HCT116 (cell line): ENCODE measurements around the gene ERGIC3. TPM values are rescaled to one million over a fixed set of nuclear protein-coding genes. Genes with fewer than 3 reads are reported as not detected.

ENCODE experiments used
- ATAC-seq: fragments of 200-7000 bp; cut with Tn5 transposase; 2 replicates; pipeline ENCODE4 v1.9.1; 2020; ENCODE audit warnings: mild to moderate bottlenecking, moderate library complexity
- BruUV-seq: library from RNA; stranded (reverse); fragments of 400-500 nt; replicated peaks from 2 replicates; lab custom pipeline; 2021; lab: Mats Ljungman, UMichigan
- CTCF ChIA-PET: fragments of 300-600 bp; sonication (Branson Sonifier 250); formaldehyde crosslinking; loops from one replicate; lab custom pipeline; 2021; ENCODE audit warnings: antibody characterized with exemption; lab: Charles Lee
- POLR2A ChIA-PET: fragments of 300-600, 350-600 bp; sonication (Branson Sonifier 250); formaldehyde crosslinking; loops from one replicate; lab custom pipeline; 2021; ENCODE audit warnings: antibody characterized with exemption; lab: Charles Lee
- RAD21 ChIA-PET, 2 experiments: fragments of 300-600 bp; sonication (Branson Sonifier 250); formaldehyde crosslinking; loops; one replicate each; lab custom pipeline; 2023; ENCODE audit warnings: low total read pairs in 2 of 2; ENCODE audit not compliant: uncharacterized antibody in 2 of 2, unreplicated experiment in 2 of 2, low non-redundant PET in 1 of 2; lab: Charles Lee
- DNase-seq: peaks from one replicate; pipeline ENCODE4 v3.0.0-alpha.2; 2010; ENCODE audit warnings: low read depth, low spot score
- H2AFZ ChIP-seq: fragments of 200-600 bp; shearing (Covaris generic), sonication (generic); 2 replicates; pipeline ENCODE4 v1.6.1; 2017; ENCODE audit warnings: low read depth, mixed run types, mixed read lengths, antibody characterized with exemption, low read length; ENCODE audit not compliant: poor library complexity, severe bottlenecking
- H3K27ac ChIP-seq: 2 replicates; pipeline ENCODE4 v1.5.1; 2012; ENCODE audit warnings: low read depth, low read length
- H3K27me3 ChIP-seq: fragments of 200-600 bp; sonication (generic); 2 replicates; pipeline ENCODE4 v1.6.1; 2016; ENCODE audit warnings: mixed run types, low read length, mixed read lengths; ENCODE audit not compliant: insufficient read depth
- H3K36me3 ChIP-seq, 2 experiments: fragments of 200-500 bp in 1 of 2; fragments of 200-600 bp in 1 of 2; sonication (Bioruptor generic) in 1 of 2; sonication (generic) in 1 of 2; 2 replicates each; pipeline versions ENCODE4 v1.5.1 to v1.6.1; 2014 to 2016; ENCODE audit warnings: low read length in 2 of 2, inconsistent platforms in 1 of 2, mixed read lengths in 1 of 2, mixed run types in 1 of 2; ENCODE audit not compliant: insufficient read depth in 2 of 2, control insufficient read depth in 1 of 2
- H3K4me1 ChIP-seq, 2 experiments: fragments of 200-600 bp in 1 of 2; sonication (generic) in 1 of 2; 2 replicates each; pipeline versions ENCODE4 v1.5.1 to v1.6.1; 2012 to 2017; ENCODE audit warnings: low read length in 2 of 2, inconsistent platforms in 1 of 2, mild to moderate bottlenecking in 1 of 2, mixed read lengths in 1 of 2, mixed run types in 1 of 2, moderate library complexity in 1 of 2; ENCODE audit not compliant: insufficient read depth in 2 of 2, control insufficient read depth in 1 of 2
- H3K4me2 ChIP-seq: fragments of 200-600 bp; sonication (generic); 2 replicates; pipeline ENCODE4 v1.6.1; 2017; ENCODE audit warnings: mixed run types, low read length, mixed read lengths
- H3K4me3 ChIP-seq, 2 experiments: fragments of 200-600 bp in 1 of 2; sonication (generic) in 1 of 2; replicated peaks in 1 of 2; 2 replicates each; pipeline ENCODE4 v1.5.1; 2011 to 2016; ENCODE audit warnings: low read length in 2 of 2, control low read depth in 1 of 2, low read depth in 1 of 2, mild to moderate bottlenecking in 1 of 2, mixed read lengths in 1 of 2, mixed run types in 1 of 2
- H3K79me2 ChIP-seq: fragments of 200-600 bp; sonication (generic); 2 replicates; pipeline ENCODE4 v1.6.1; 2017; ENCODE audit warnings: mild to moderate bottlenecking, mixed run types, low read length, moderate library complexity, mixed read lengths; ENCODE audit not compliant: insufficient read depth
- H3K9ac ChIP-seq: fragments of 200-600 bp; sonication (generic); 2 replicates; pipeline ENCODE4 v1.6.1; 2016; ENCODE audit warnings: low read length, mixed read lengths
- H3K9me2 ChIP-seq: fragments of 200-600 bp; sonication (generic), shearing (Covaris generic); 2 replicates; pipeline ENCODE4 v1.6.1; 2017; ENCODE audit warnings: mixed run types, mild to moderate bottlenecking, moderate library complexity; ENCODE audit not compliant: insufficient read depth
- H3K9me3 ChIP-seq, 2 experiments: fragments of 200-500 bp in 1 of 2; fragments of 200-600 bp in 1 of 2; sonication (Bioruptor generic) in 1 of 2; sonication (generic) in 1 of 2; 2 replicates each; pipeline ENCODE4 v1.6.1; 2014 to 2017; ENCODE audit warnings: low read length in 2 of 2, mixed read lengths in 2 of 2, inconsistent platforms in 1 of 2, low read depth in 1 of 2, mild to moderate bottlenecking in 1 of 2, mixed run types in 1 of 2, moderate library complexity in 1 of 2; ENCODE audit not compliant: control insufficient read depth in 1 of 2, insufficient read depth in 1 of 2
- H4K20me1 ChIP-seq: fragments of 200-600 bp; sonication (generic), shearing (Covaris generic); 2 replicates; pipeline ENCODE4 v1.6.1; 2017; ENCODE audit warnings: mixed run types, mild to moderate bottlenecking, moderate library complexity; ENCODE audit not compliant: insufficient read depth
- ATF3 ChIP-seq: IDR thresholded peaks from 2 replicates; pipeline ENCODE4 v1.6.1; 2012
- CBX3 ChIP-seq: IDR thresholded peaks from 2 replicates; pipeline ENCODE4 v1.6.1; 2012; ENCODE audit warnings: low read depth
- ELF1 ChIP-seq: IDR thresholded peaks from 2 replicates; pipeline ENCODE4 v1.6.1; 2012; ENCODE audit warnings: low read depth, borderline replicate concordance
- EZH2 ChIP-seq: fragments of 200-600 bp; sonication (generic); IDR thresholded peaks from 2 replicates; pipeline ENCODE4 v1.6.1; 2017; ENCODE audit warnings: antibody characterized with exemption, mixed run types
- EZH2phosphoT487 ChIP-seq: fragments of 200-600 bp; IDR thresholded peaks from 2 replicates; pipeline ENCODE4 v1.6.1; 2018; ENCODE audit warnings: antibody characterized with exemption, borderline replicate concordance
- FOSL1 ChIP-seq: IDR thresholded peaks from 2 replicates; pipeline ENCODE4 v1.6.1; 2012; ENCODE audit warnings: low read depth
- JUND ChIP-seq: IDR thresholded peaks from 2 replicates; pipeline ENCODE4 v1.6.1; 2012
- POLR2A ChIP-seq: IDR thresholded peaks from 2 replicates; pipeline ENCODE4 v1.7.0; 2011; ENCODE audit warnings: borderline replicate concordance; ENCODE audit not compliant: insufficient read depth, insufficient read length; ENCODE audit errors: extremely low read depth
- POLR2AphosphoS5 ChIP-seq: IDR thresholded peaks from 2 replicates; pipeline ENCODE4 v1.6.1; 2011; ENCODE audit warnings: mild to moderate bottlenecking, low read depth, low read length, moderate library complexity
- RAD21 ChIP-seq: IDR thresholded peaks from 2 replicates; pipeline ENCODE4 v1.6.1; 2012; ENCODE audit warnings: low read depth, mild to moderate bottlenecking
- SIN3A ChIP-seq: IDR thresholded peaks from 2 replicates; pipeline ENCODE4 v1.6.1; 2012; ENCODE audit warnings: low read depth
- SP1 ChIP-seq: IDR thresholded peaks from 2 replicates; pipeline ENCODE4 v1.6.1; 2012; ENCODE audit warnings: low read depth
- TCF7L2 ChIP-seq: IDR thresholded peaks from 2 replicates; pipeline ENCODE4 v1.7.0; 2011; ENCODE audit warnings: borderline replicate concordance, inconsistent platforms; ENCODE audit not compliant: insufficient read depth, insufficient read length; ENCODE audit errors: extremely low read depth
- ZBTB33 ChIP-seq: IDR thresholded peaks from 2 replicates; pipeline ENCODE4 v1.6.1; 2011; ENCODE audit warnings: mild to moderate bottlenecking, low read length, moderate library complexity; ENCODE audit not compliant: insufficient replicate concordance; ENCODE audit errors: extremely low read depth
- ZFX ChIP-seq: fragments of 450-650 bp; IDR thresholded peaks from 2 replicates; pipeline ENCODE4 v1.6.1; 2017
- ZNF274 ChIP-seq: fragments of 200-500 bp; sonication (Bioruptor generic); IDR thresholded peaks from 2 replicates; pipeline ENCODE4 v1.6.1; 2014; ENCODE audit warnings: mild to moderate bottlenecking, low read depth, low read length, inconsistent platforms
- intact Hi-C: fragments of 100-400 bp; cut with micrococcal nuclease; formaldehyde crosslinking; loops from 2 replicates; pipeline ENCODE4 v1.10.0; 2022
- total RNA-seq: library from RNA; stranded (reverse); gene quantifications from one replicate; pipeline ENCODE4 v1.2.1, GENCODE V29; 2021; ENCODE audit not compliant: unreplicated experiment
- TF ChIP-seq, protein P1 (sequence below): IDR thresholded peaks from 2 replicates; pipeline ENCODE4 v1.6.1; 2012

Gene ERGIC3
- total RNA-seq, 1 experiment from 2014 or later = 229 TPM

- no peak for DNase-seq
- Histone ChIP-seq H3K4me2 (no peak overlapping the region), H3K79me2 (no peaks in the 10 kb centered on the region), H3K9ac (no peak overlapping the region), H3K4me3 (no peak overlapping the region), H3K9me2 (no peaks in the 10 kb centered on the region), H3K4me1 (peaks cover 0 to 14% of the 10 kb centered on the region in 2 experiments; a peak in 2 of 4 replicates), H3K36me3 (peaks cover 14 to 26% of the 10 kb centered on the region in 2 experiments; a peak in 3 of 4 replicates), H2AFZ (no peak overlapping the region), H3K27me3 (no peaks in the 10 kb centered on the region), H3K27ac (no peak overlapping the region), H3K9me3 (no peaks in the 10 kb centered on the region), H4K20me1 (no peaks in the 10 kb centered on the region)
- POLR2A ChIA-PET = no interaction called here
- BruUV-seq = no TSS peak
- intact Hi-C loops = no loop called here
- no peak for TF ChIP-seq ZBTB33
- no peak for TF ChIP-seq RAD21
- TF ChIP-seq ELF1 = no peak
- TF ChIP-seq POLR2AphosphoS5 = no peak
- no peak for TF ChIP-seq TCF7L2
- no peak for TF ChIP-seq EZH2
- TF ChIP-seq SIN3A = no peak
- TF ChIP-seq EZH2phosphoT487 = no peak
- TF ChIP-seq ZFX = no peak
- TF ChIP-seq, protein P1, sequence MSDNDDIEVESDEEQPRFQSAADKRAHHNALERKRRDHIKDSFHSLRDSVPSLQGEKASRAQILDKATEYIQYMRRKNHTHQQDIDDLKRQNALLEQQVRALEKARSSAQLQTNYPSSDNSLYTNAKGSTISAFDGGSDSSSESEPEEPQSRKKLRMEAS = no peak
- TF ChIP-seq ATF3 = no peak
- TF ChIP-seq POLR2A = no peak
- TF ChIP-seq FOSL1 = no peak
- TF ChIP-seq SP1 = no peak
- no peak for TF ChIP-seq CBX3
- no peak for TF ChIP-seq JUND
- TF ChIP-seq ZNF274 = no peak
- no peak for ATAC-seq
- CTCF ChIA-PET = interaction anchor here (1.0 kb wide), 1 partner anchor 40 kb away, joined by 3 read pairs; no protein-coding TSS in a partner anchor
- RAD21 ChIA-PET = no interaction called here
Measured at GRCh38 chr20:35506872-35507638, 34.8 kb upstream of the ERGIC3 start.
